Activated gamma-delta T cell treated with anti-CD3 and anti-CD28 coated beads, Interleukin-2, amount 50 U/mL, for 16 hours (primary cell): ENCODE measurements around the gene SGSM2.
A peak's percentile ranks its signal among the peaks of the same experiment; 100 is the strongest.

Experiments
- DNase-seq: peaks from one replicate; pipeline ENCODE4 v3.0.0-alpha.2; 2020; ENCODE audit warnings: low read depth

The SGSM2 gene

DNA sequence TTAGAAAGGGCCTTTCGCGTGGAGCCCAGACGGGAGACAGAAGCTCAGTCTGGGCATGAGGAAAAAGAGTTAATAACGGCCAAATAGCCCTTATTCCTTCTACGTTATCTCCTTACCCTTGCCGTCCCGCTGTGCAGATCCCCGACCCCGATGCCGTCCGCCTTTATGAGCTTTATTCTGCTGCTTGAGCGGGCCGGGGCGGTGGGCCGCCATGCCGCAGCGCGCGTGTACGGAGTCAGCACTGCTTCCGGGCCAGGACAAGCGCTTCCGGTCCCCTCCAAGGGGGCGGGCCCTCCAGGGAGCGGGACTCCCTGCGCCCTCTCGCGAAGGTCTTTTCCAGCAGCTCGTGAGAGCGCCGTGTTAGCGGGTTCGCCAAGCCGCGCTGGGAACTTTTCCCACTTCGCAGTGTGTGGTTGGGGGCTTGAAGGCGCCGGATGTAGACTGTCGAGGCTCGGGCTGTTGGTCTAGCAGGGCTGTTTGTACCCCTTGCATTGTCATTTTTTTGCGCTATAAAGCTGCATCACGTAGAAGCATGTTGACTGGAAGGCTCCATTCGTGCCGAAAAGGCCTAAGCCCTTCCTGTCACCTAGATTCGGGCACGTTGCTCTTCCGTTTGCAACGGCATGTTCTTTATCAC lies 968 bp upstream of the SGSM2 start, which contains the start of gene TSR1:
Gene TSR1 (minus strand): TSS at position 243 of the 637 bp plus-strand sequence. CDS start 30 bp downstream, at position 213.
- peak; percentile 82 for DNase-seq

GRCh38 chr17:2337544-2338314 lies 428 bp downstream of the SGSM2 start:
- DNase-seq: peak; percentile 32

DNA sequence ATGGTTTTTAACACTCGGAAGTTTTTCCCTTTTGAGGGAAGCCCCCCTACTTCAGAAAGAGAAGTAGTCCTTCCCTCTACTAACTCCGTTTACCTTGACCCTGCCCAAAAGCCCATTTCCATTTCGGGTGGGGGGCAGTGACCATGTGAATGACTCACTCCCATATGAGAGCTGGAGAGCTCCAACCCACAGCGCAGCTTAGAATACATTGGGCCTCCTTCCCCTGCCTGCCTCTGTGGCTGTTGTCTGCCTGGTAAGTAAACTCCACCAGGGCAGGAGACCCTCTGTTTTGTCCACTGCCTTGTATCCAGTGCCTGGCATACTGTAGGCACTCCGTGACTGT lies 985 bp downstream of the SGSM2 start:
- no peak for DNase-seq

- peak; percentile 16 for DNase-seq
Measured at GRCh38 chr17:2343421-2343820, 6.1 kb downstream of the SGSM2 start.

- DNase-seq: no peak
Measured at GRCh38 chr17:2344528-2344927, 7.2 kb downstream of the SGSM2 start.

DNA sequence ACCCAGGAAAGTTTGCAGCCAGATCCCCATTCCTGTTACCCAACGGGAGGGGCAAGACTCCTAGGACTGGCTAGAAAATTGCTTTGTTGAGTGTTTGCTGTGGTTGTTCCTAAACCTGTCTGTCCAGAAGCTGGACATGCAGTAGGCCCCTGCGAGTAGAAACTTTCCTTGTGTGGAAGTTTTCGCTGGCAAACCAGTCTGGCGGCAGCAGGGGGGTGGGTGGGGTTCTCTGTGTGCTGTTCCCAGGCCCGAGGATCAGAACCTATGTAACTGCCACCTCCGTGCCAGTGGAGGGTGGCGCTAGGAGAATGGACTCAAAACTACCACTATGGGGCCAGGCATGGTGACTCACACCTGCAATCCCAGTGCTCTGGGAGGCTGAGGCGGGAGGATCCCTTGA lies 9.2 kb downstream of the SGSM2 start:
- no peak for DNase-seq

- DNase-seq: no peak
Measured at GRCh38 chr17:2347805-2348685, 10.7 kb downstream of the SGSM2 start.

DNA sequence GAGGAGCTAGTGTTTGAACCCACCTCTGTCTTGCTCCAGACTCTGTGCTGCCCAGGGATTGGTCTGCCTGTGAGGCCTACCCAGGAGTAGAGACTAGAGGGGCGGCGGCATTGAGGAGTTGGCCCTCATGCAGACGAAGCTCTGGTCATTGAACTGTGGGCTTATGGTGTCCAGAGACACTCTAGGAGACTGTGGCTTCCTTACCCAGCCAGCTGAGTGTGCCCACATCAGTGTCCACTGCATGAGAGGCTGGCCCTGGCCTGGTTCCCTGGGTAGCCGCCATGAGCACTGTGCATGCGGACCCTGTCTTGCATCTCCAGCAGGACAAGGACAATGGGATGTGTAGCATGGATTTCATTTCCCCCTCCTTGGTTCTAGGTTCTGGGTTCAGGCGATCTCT lies 14.0 kb downstream of the SGSM2 start:
- no peak for DNase-seq

DNA sequence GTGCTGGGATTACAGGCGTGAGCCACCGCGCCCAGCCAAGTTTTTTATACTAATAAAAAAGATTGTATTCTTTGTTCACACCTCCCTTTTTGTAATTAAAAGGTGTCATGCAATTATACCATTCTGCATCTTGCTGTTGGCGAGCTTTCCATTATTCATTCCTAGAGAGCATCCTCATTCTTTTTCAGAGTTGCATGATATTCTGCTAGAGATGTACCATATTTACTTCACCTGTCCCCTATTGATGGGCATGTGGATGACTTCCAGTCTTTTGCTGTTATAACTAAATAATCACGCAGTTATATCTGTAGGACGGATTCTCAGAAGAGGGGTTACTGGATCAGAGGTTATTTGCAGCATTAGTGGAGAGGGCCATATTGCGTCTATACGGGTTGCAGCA lies 17.0 kb downstream of the SGSM2 start:
- DNase-seq: no peak

DNA sequence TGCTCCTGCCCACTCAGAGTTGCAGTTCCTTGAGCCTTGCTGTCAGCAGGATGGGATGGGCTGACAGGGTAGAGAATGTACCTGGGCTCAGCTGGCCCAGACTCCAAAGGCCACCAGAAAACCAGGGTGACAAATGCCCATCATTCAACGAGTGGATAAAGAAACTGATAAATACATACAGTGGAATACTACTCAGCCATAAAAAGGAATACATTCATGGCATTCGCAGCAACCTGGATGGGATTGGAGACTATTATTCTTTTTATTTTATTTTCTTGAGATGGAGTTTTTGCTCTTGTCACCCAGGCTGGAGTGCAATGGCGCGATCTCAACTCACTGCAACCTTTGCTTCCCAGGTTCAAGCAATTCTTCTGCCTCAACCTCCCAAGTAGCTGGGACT lies 19.9 kb downstream of the SGSM2 start:
- no peak for DNase-seq

DNA sequence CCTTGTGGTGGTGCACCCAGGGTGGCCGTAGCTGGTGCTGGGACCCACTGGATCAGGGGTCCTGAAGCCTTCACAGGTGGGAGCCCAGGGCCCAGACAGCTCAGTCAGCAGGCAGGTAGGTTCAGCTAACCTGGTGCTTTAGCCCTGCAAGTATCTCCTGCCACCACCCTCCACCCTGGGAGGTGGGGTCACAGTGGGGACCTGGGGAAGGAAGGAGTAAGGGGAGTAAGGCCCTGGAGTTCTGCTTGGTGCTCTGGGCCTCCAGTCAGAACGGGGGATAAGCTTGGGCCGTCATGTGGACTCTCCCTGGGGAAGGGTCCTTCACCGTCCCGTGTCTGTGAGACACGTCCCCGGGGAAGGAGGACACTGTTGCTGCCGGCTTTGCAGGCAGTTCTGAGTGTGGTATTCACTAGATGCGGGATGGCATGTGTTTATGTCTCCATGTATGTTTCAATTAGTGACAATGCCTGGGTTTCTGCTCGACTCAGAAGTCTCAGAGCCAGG lies 20.7 kb downstream of the SGSM2 start:
- DNase-seq: no peak

- no peak for DNase-seq
Measured at GRCh38 chr17:2361010-2361760, 23.9 kb downstream of the SGSM2 start.

- no peak for DNase-seq
Measured at GRCh38 chr17:2362016-2362415, 24.7 kb downstream of the SGSM2 start.

DNA sequence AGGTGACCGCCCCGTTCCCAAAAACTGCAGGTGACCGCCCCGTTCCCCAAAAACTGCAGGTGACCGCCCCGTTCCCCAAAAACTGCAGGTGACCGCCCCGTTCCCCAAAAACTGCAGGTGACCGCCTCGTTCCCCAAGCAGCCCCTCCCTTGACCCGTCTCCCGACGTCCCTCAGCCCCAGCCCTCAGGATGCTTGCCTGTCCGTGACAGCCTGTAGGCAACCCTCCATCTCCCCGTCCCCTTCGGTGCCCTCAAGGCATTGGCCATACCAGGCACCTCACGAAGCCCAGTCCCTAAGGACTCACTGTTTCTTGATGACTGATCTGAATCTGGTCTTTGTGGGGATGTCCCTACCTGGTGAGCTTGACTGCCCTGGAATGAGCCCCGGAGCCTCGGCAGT lies 25.1 kb downstream of the SGSM2 start:
- no peak for DNase-seq

- no peak for DNase-seq
Measured at GRCh38 chr17:2362881-2363280, 25.6 kb downstream of the SGSM2 start.

DNA sequence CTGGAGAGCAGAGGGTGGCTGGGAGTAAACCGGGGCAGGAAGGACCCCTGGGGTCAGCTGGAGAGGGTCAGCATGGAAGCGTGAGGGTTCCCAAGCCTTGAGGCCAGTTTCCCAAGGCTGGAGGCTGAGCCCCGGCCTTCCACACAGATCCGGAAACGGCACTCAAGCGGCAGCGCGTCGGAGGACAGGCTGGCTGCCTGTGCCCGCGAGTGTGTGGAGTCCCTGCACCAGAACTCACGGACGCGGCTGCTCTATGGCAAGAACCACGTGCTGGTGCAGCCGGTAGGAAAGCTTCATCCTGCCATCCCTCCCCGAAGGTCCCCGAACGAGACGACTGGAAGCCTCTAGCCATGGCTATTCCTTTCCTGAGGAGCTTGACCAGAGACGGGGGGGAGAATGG lies 26.0 kb downstream of the SGSM2 start:
- DNase-seq: no peak

DNA sequence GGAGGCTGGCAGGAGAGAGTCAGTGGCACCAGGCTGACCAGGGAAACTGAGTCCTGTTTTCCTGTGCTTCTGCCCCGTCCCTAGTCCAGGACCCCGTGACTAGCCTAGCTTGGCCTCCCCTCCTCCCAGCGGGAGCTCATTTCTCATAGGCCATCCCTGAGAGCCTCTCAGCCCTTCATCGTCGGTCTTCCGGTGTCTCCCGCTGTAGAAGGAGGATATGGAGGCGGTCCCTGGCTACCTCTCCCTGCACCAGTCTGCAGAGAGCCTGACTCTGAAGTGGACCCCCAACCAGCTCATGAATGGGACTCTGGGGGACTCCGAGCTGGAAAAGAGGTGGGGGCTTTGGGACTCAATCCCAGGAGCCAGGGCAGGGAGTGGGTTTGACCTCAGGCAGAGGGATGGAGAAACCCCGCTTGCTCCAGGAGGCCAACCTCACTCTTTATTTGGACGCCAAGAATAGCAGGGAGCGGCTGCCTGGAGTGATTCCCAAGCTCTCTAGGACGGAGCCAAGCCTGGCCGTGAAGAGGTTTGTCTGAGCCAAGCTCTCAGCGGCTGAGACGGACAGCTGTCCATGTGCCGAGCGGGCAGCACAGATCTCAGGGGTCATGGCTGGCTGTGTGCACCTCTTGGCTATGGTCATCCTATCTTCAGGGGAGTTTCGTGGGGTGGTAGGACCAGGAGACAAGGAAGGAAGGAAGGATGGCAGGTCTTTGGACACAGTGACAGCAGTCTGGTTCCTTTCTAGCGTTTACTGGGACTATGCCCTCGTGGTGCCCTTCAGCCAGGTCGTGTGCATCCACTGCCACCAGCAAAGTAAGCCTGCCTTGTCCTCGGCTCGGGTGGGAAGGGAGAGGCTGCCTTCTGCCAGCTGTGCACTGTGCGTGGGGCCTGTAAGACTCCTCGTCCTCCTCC lies 26.8 kb downstream of the SGSM2 start:
- no peak for DNase-seq

GRCh38 chr17:2364763-2365116 lies 27.4 kb downstream of the SGSM2 start:
- DNase-seq: no peak

- DNase-seq: no peak
Measured at GRCh38 chr17:2365132-2365531, 27.8 kb downstream of the SGSM2 start.

DNA sequence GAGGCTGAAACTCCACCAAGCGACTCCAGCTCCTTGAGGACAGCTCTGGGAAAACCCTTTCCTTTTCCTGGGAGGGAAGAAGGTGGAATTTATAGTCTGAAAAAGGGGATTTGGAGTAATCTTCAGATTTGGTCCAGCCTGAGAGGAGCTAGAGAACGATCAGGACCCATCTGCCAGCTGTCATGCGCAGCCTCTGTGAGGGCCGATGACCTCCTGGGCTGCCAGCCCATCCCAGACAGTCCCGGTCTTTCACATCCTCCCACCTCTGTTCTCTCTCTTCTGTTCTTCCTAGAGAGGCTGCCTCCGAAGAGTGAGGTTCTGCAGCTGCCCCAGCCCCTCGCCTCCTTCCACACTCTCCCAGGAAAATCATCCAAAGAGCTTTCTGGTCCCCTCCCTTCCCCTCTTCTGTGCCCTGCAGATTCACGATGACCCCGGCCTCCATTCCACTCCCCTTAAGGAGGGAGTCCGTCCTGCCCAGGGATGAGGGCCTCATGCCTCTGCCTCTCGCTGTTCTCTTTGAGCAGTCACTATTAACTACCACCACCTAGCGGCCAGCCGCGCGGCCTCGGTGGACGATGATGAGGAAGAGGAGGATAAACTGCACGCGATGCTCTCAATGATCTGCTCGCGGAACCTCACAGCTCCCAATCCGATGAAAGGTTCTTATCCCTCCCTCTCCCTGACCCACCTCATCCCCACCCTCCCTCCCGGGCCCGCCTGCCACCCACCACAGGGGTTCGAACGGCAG lies 29.6 kb downstream of the SGSM2 start:
- no peak for DNase-seq
